HG03439 (cell line): ENCODE data around the gene SCCPDH.
"Not testable (repeated sequence)": the region's sequence is repeated elsewhere in the genome, so short reads cannot be mapped to it uniquely, and the experiment has no call there.

Source experiments
- ATAC-seq: cut with Tn5 transposase; IDR thresholded peaks from one replicate; pipeline ENCODE4 v1.9.1; 2021; ENCODE audit warnings: mild to moderate bottlenecking, moderate library complexity; ENCODE audit not compliant: unreplicated experiment

SCCPDH gene

DNA sequence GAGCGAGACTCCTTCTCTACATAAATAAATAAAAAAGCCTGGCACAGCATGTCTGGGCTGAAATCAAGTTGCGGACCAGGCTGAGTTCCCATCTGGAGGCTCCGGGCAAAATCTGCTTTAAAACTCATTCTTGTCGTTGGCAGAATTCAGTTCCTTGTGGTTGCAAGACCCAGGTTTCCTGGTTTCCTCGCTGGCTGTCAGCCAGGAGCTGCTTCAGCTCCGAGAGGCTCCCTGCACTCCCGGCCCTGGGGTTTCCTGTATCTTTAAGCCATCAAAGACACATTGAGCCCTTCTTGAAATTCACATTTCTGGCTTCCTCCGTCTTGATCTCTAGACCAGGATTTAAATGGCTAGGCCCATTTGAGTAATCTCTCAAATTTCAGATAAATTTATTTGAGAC, 20.6 kb upstream of the SCCPDH start:
- no peak for ATAC-seq

DNA sequence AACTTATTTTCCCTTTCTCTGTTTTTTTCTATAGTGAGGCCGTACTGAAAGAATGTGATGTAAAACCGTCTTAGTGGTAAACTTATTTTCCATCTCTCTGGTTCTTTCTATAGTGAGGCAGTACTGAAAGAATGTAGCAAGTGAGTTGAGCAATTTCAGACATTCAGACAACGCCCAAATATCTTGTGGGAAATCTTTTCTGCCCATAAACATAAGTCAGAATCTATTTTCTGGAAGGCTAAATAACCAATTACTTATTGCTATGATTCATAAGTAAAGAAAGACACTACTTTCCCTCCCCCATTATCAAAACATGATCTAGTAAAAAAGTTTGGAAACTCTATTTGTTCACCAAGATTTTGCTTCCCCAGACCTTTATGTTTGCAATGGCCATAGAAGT, 18.8 kb upstream of the SCCPDH start:
- no peak for ATAC-seq

- ATAC-seq = no peak
These were observed 16.0 kb upstream of the SCCPDH start for GRCh38 chr1:246708166-246708565.

- no peak for ATAC-seq
These were observed 15.0 kb upstream of the SCCPDH start for GRCh38 chr1:246709196-246709595.

- no peak for ATAC-seq
These were observed 14.4 kb upstream of the SCCPDH start for GRCh38 chr1:246709835-246710234.

GRCh38 chr1:246711548-246712003, 12.6 kb upstream of the SCCPDH start:
- no peak for ATAC-seq

DNA sequence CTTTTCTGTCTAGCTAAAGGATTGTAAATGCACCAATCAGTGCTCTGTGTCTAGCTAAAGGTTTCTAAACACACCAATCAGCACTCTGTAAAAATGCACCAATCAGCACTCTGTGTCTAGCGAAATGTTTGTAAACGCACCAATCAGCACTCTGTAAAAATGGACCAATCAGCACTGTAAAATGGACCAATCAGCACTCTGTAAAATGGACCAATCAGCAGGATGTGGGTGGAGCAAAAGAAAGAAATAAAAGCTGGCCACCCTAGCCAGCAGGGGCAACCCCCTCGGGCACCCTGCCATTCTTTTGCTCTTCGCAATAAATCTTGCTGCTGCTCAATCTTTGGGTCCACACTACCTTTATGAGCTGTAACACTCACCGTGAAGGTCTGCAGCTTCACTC, 11.8 kb upstream of the SCCPDH start:
- not testable (repeated sequence) for ATAC-seq

GRCh38 chr1:246719361-246719760, 4.8 kb upstream of the SCCPDH start:
- not testable (repeated sequence) for ATAC-seq

- not testable (repeated sequence) for ATAC-seq
These were observed 3.4 kb upstream of the SCCPDH start for GRCh38 chr1:246720814-246721213.

- no peak for ATAC-seq
These were observed 1.5 kb upstream of the SCCPDH start for GRCh38 chr1:246722720-246723119.

GRCh38 chr1:246724731-246725095, 504 bp downstream of the SCCPDH start:
- ATAC-seq = peak; percentile 51

DNA sequence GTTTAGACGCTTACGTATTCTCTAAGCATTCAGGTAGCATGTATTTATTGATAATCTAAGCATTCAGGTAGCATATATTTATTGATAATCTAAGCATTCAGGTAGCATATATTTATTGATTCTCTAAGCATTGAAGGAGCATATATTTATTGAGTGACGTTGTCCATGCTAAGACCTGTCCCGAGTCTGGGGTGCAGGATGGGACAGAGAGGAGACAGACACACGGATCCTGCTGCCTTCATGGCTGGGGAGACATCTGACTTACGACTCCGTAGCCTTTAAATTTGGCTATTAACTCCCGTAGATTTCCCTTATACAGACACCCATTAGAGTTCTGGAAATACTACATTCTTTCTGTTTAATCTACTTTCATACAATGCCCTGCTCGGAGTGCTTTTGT, 982 bp downstream of the SCCPDH start:
- no peak for ATAC-seq

DNA sequence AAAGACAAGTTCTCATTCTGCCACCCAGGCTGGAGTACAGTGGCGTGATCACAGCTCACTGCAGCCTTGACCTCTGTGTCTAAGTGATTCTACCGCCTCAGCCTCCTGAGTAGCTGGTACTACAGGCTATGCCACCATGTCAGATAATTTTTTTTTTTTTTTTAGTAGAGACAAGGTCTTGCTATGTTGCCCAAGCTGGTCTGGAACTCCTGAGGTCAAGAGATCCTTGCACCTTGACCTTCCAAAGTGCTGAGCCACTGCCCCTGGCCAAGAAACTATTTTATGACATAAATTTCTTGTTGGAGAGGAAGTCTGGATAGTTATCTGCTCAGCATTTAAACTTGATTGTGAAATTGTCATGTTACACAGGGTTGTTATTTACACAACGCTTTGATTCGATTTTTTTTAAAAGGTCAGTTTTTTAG, 2.1 kb downstream of the SCCPDH start:
- no peak for ATAC-seq

DNA sequence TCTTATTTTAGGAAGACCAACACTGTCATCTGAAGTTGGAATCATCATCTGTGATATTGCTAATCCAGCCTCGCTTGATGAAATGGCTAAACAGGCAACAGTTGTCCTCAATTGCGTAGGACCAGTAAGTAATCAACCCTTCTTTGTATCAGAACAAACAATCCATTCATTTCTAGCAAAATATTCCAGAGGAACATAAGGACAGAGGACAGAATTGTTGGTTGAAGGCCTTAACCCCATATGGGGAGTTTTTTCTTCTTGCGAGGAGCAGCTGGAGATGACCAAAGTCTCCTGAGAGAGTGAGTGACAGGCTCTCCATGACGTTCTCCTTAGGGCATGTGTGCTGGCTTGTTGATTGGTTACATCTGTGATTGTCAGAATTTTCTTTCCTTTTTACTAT, 2.7 kb downstream of the SCCPDH start:
- ATAC-seq = no peak

GRCh38 chr1:246727594-246727993, 3.4 kb downstream of the SCCPDH start:
- ATAC-seq = no peak

DNA sequence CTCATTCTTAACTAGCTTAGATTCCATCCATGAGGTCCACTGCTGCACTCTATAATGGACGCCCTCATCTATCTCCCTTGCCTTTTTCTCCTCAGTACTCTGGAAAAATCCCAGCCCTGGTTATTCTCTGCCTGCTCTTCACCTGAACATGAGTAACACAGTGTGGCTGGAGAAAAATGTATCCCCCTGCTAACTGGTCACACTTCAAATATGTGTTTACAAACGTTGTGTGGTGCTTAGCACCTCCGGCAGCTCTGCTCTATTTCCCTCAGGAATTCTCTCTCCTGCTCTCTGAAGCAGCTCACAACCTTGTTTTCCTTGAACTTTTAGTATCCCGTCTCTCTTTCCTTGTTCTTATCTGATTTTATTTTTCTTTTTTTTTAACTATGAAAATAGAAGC, 4.1 kb downstream of the SCCPDH start:
- no peak for ATAC-seq

GRCh38 chr1:246729040-246729439, 4.8 kb downstream of the SCCPDH start:
- not testable (repeated sequence) for ATAC-seq

DNA sequence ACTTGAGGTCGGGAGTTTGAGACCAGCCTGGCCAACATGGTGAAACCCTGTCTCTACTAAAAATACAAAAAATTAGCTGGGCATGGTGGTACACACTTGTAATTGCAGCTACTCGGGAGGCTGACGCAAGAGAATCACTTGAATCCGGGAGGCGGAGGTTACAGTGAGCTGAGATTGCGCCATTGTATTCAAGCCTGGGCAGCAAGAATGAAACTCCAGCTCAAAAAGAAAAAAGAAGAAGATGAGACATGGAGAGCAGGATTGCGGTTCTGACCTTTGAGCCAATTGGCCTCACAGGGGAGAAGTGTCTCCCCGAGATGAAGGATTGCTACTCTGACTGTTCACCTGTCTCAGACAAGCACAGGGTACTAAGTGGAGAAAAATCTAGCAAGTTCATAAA, 6.6 kb downstream of the SCCPDH start:
- ATAC-seq = no peak

DNA sequence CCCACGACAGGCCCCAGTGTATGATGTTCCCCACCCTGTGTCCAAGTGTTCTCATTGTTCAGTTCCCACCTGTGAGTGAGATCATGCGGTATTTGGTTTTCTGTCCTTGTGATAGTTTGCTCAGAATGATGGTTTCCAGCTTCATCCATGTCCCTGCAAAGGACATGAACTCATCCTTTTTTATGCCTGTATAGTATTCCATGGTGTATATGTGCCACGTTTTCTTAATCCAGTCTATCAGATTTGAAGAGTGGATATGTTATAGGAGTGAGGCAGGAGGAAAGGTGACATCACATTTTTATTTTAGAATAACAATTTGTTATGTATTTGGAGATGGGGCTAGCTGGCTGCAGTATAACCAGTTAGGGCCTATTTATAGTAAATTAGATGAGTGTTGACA, 7.7 kb downstream of the SCCPDH start:
- ATAC-seq = not testable (repeated sequence)

DNA sequence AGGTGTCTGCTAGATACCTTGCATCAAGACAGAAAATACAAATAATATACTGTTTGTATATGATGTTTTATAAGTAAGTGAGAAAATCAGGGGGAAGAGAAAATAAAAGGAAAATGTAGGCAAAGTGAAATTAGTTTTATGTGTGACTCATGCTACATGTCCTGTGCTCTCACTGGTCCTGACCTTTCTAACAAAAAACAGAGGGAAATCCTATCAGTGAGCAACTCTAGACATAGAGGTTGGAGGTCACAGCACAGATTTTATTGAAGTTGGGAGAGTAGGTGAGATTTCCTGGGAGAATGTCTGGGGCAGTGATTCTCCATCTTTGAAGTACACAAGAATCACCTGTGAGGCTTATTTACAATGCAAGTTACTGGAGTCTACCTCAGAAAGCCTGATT, 9.5 kb downstream of the SCCPDH start:
- no peak for ATAC-seq

DNA sequence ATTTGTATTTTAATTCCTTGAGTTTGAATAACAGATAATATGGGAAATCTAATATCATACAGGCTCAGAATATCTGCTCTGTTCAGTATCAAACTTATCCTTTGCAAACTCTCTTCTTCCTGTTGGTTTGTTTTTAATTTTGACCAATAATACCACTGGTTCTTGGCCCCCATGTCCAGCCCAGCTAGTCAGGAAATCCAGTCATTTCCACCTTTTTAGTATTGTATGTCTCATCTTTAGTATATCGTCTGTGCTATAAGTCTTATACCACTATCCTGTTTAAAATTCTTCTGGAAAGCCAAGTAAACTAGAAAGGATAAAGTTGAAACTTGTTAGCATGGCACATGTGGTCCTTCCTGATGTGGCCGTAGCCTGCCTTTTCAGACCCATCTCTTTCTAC, 10.7 kb downstream of the SCCPDH start:
- ATAC-seq = no peak

DNA sequence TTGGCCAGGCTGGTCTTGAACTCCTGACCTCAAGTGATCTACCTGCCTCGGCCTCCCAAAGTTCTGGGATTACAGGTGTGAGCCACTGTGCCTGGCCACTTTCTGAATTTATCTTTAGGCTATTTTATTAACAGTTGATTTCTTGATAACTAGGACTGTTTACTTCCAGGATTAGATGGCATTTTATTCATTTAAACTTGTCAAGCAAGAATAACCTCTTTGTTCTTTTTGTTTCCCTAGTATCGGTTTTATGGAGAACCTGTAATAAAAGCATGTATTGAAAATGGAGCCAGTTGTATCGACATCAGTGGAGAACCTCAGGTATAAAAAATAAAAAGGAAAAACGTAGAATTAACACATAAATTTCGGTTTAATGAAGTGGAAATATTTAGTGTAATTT, 11.5 kb downstream of the SCCPDH start:
- no peak for ATAC-seq

- no peak for ATAC-seq
These were observed 18.2 kb downstream of the SCCPDH start for GRCh38 chr1:246742396-246742795.

GRCh38 chr1:246746155-246746554, 21.9 kb downstream of the SCCPDH start:
- not testable (repeated sequence) for ATAC-seq
